ENCODE results near the gene BBS5. TPM values are rescaled to one million over a fixed set of nuclear protein-coding genes. Genes with fewer than 3 reads are reported as not detected.
A peak's percentile ranks its signal among the peaks of the same experiment; 100 is the strongest.

The BBS5 gene
- total RNA-seq, 1 experiment from 2014 or later: 0.31 TPM

DNA sequence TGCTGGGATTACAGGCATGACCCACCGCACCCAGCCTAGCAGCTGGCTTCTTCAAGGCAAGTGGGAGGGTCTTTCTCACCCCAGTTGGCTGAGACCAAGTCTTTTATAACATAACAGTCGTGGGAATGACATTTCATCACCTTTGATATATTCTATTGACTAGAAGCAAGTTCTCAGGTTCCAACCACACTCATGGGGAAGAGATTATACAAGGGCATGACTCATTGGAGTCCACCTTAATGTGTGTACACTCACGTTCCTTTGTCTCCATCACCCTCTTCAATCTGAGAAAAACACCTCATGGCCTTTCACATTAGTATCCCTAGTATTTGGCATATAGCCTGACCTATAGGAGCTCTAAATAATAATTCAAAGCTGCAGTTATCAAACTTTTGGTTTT lies 2.8 kb upstream of the BBS5 start:
- intact Hi-C loops (cut with micrococcal nuclease; ENCODE audit: unreplicated experiment): no loop called here
- H3K4me1 ChIP-seq (replicated peaks; ENCODE audit: insufficient read depth): no peaks in the 10 kb centered on the region
- CTCF ChIA-PET: no interaction called here

GRCh38 chr2:169478339-169478738 lies 955 bp upstream of the BBS5 start:
- H3K4me3 ChIP-seq: no peak overlapping the region
- ChIA-PET CTCF (no interaction called here), POLR2A (ENCODE audit: unreplicated experiment) (no interaction called here)
- no peaks in the 10 kb centered on the region for H3K79me2 ChIP-seq (ENCODE audit: low read depth)
- no peak for DNase-seq
- no peaks in the 10 kb centered on the region for H3K36me3 ChIP-seq (ENCODE audit: low read depth)
- TF ChIP-seq EZH2 (IDR thresholded peaks at IDR 0.05; ENCODE audit: low read depth): no peak
- TF ChIP-seq, protein P1, sequence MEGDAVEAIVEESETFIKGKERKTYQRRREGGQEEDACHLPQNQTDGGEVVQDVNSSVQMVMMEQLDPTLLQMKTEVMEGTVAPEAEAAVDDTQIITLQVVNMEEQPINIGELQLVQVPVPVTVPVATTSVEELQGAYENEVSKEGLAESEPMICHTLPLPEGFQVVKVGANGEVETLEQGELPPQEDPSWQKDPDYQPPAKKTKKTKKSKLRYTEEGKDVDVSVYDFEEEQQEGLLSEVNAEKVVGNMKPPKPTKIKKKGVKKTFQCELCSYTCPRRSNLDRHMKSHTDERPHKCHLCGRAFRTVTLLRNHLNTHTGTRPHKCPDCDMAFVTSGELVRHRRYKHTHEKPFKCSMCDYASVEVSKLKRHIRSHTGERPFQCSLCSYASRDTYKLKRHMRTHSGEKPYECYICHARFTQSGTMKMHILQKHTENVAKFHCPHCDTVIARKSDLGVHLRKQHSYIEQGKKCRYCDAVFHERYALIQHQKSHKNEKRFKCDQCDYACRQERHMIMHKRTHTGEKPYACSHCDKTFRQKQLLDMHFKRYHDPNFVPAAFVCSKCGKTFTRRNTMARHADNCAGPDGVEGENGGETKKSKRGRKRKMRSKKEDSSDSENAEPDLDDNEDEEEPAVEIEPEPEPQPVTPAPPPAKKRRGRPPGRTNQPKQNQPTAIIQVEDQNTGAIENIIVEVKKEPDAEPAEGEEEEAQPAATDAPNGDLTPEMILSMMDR (conservative IDR thresholded peaks at IDR 0.05): no peak
- no peaks in the 10 kb centered on the region for H3K9me3 ChIP-seq (ENCODE audit: insufficient read depth, low read depth)
- no peaks in the 10 kb centered on the region for H3K9me2 ChIP-seq (ENCODE audit: insufficient read depth)
- no peaks in the 10 kb centered on the region for H3K4me1 ChIP-seq (replicated peaks; ENCODE audit: insufficient read depth)
- no peak overlapping the region for H3K4me2 ChIP-seq
- H3F3A ChIP-seq (ENCODE audit: insufficient read depth, low read depth): no peaks in the 10 kb centered on the region
- H2AFZ ChIP-seq: no peak overlapping the region
- no peaks in the 10 kb centered on the region for H3K27me3 ChIP-seq (ENCODE audit: insufficient read depth, low read depth)
- no peak overlapping the region for H3K27ac ChIP-seq
- intact Hi-C loops (cut with micrococcal nuclease; ENCODE audit: unreplicated experiment): no loop called here
- no peaks in the 10 kb centered on the region for H4K20me1 ChIP-seq (ENCODE audit: insufficient read depth)
- no TSS peak for BruUV-seq (replicated peaks)

More for the DNA sequence above, 2.8 kb upstream of the BBS5 start:
- H3K4me2 ChIP-seq: no peak overlapping the region
- no peaks in the 10 kb centered on the region for H3K9me3 ChIP-seq (ENCODE audit: insufficient read depth, low read depth)
- no peaks in the 10 kb centered on the region for H3K79me2 ChIP-seq (ENCODE audit: low read depth)
- POLR2A ChIA-PET (ENCODE audit: unreplicated experiment): no interaction called here
- BruUV-seq (replicated peaks): no TSS peak
- H3K36me3 ChIP-seq (ENCODE audit: low read depth): no peaks in the 10 kb centered on the region
- H3K9me2 ChIP-seq (ENCODE audit: insufficient read depth): no peaks in the 10 kb centered on the region
- H3K27ac ChIP-seq: no peak overlapping the region
- no peaks in the 10 kb centered on the region for H3F3A ChIP-seq (ENCODE audit: insufficient read depth, low read depth)
- H3K4me3 ChIP-seq: no peak overlapping the region
- TF ChIP-seq EZH2 (IDR thresholded peaks at IDR 0.05; ENCODE audit: low read depth): no peak
- TF ChIP-seq, protein P1 (conservative IDR thresholded peaks at IDR 0.05): no peak
- no peaks in the 10 kb centered on the region for H4K20me1 ChIP-seq (ENCODE audit: insufficient read depth)
- H2AFZ ChIP-seq: no peak overlapping the region
- peak in 1 of 2 experiments; percentile 83 for DNase-seq
- no peaks in the 10 kb centered on the region for H3K27me3 ChIP-seq (ENCODE audit: insufficient read depth, low read depth)

DNA sequence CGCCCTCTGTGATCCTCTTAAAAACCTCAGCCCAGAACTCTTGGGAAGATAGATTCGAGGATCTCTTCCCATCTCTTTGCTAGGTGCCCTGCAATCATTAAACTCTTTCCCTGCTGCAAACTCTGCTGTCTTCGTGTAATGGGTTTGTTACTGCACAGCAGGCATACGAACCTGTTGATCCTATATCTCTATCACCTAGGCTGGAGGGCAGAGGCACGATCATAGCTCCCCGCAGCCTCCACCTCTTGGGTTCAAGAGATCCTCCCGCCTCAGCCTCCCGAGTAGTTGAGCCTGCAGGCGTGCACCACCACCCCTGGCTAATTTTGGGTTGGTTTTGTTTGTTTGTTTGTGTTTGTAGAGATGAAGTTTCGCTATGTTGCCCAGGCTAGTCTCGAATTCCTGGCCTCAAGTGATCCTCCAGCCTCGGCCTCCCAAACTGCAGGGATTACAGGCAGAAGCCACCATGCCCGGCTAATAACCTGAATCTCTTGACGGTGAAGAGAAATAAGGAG lies 493 bp upstream of the BBS5 start:
- H3K27ac ChIP-seq: no peak overlapping the region
- H3K9me2 ChIP-seq (ENCODE audit: insufficient read depth): no peaks in the 10 kb centered on the region
- BruUV-seq (replicated peaks): no TSS peak
- no peak overlapping the region for H3K4me3 ChIP-seq
- H3K79me2 ChIP-seq (ENCODE audit: low read depth): no peaks in the 10 kb centered on the region
- H2AFZ ChIP-seq: no peak overlapping the region
- no peaks in the 10 kb centered on the region for H3F3A ChIP-seq (ENCODE audit: insufficient read depth, low read depth)
- TF ChIP-seq, protein P1 (conservative IDR thresholded peaks at IDR 0.05): no peak
- TF ChIP-seq EZH2 (IDR thresholded peaks at IDR 0.05; ENCODE audit: low read depth): no peak
- H4K20me1 ChIP-seq (ENCODE audit: insufficient read depth): no peaks in the 10 kb centered on the region
- ChIA-PET CTCF (interaction anchor here (0.6 kb wide), 1 partner anchor 83 kb away, joined by 3 read pairs; no protein-coding TSS in a partner anchor), POLR2A (ENCODE audit: unreplicated experiment) (no interaction called here)
- no peaks in the 10 kb centered on the region for H3K27me3 ChIP-seq (ENCODE audit: insufficient read depth, low read depth)
- DNase-seq: no peak
- H3K4me2 ChIP-seq: peak overlapping the region; percentile 56; the same call in 1 of the 2 replicates
- no peaks in the 10 kb centered on the region for H3K4me1 ChIP-seq (replicated peaks; ENCODE audit: insufficient read depth)
- no peaks in the 10 kb centered on the region for H3K36me3 ChIP-seq (ENCODE audit: low read depth)
- H3K9me3 ChIP-seq (ENCODE audit: insufficient read depth, low read depth): no peaks in the 10 kb centered on the region
- intact Hi-C loops (cut with micrococcal nuclease; ENCODE audit: unreplicated experiment): no loop called here
